Superior temporal gyrus (tissue), 1 donor: ENCODE results near the gene MSRB1.
"Not testable (repeated sequence)": the region's sequence is repeated elsewhere in the genome, so short reads cannot be mapped to it uniquely, and the experiment has no call there.

Source experiments
- DNase-seq: peaks from one replicate; pipeline ENCODE4 v3.0.0-alpha.2; 2016; ENCODE audit errors: extremely low spot score

MSRB1 gene

DNA sequence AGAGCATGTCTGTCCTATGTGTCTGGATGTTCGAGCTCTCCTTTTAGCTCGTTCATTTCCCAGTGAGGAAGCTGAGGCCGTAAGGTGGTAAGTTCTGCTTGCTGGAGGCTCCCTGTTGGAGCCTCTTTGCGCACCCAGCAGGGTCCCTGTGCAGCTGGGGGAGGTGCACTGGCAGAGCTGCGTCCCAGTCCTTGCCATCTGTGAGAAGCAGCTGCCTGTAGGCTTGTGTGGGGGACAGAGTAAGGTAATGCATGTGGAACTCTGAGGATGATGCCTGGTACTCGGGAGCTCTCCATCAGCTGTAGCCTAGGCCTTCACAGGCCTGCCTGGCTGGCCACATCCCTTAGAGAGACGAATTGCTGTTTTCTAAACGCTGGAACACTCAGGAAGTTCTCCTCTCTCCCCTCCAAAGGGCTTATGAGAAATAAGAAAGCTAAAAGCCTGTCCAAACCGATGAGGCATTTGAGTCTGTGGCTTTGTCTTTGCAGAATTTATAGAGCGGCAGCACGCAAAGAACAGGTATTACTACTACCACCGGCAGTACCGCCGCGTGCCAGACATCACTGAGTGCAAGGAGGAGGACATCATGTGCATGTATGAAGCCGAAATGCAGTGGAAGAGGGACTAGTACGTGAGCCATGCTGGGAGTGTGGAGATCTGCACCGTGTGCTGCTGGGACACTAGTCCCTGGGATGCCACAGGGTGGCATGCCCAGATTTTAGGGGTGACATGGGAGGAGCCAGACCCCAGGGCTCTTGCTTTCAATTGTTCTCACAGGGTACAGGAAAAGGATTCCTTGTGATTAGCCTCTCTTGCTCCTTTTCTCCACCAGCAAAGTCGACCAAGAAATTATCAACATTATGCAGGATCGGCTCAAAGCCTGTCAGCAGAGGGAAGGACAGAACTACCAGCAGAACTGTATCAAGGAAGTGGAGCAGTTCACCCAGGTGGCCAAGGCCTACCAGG lies 17.9 kb upstream of the MSRB1 start:
- DNase-seq, result no peak

DNA sequence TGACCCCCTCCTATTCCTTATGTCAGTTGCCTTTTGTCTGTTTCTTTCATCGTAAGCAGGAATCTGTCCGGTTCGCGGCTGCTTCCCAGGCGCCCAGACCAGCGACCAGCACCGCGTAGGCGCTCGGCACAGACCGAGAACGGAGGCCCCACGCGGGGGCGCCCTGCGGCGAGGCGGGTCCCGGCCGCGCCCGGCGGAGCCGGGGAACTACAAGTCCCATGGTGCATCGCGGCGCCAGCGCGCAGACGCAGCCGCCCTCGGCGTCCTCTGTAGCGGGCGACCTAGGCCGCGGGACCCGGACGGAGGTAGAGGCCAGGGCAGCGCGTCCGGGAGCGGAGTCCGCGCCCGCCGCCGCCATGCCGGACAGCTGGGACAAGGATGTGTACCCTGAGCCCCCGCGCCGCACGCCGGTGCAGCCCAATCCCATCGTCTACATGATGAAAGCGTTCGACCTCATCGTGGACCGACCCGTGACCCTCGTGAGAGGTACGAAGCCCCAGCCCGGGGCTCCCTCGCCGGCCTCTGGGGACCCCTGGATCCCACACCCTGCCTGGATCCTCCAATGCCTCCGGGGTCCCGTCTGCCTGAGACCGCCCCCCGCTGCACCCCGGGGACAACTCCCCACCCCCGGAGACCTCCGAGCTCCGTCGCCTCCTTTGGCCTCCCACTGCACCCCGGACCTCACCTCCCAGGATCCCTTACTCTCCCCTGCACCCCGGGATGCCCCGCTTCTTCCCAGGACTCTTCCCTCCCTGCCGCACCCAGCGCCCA lies 16.5 kb upstream of the MSRB1 start, which contains the start of gene NDUFB10:
NDUFB10 (plus strand) TSS at position 270 of the 771 bp plus-strand sequence; CDS start at position 357, 87 bp downstream.
- DNase-seq, result peak; percentile 92

DNA sequence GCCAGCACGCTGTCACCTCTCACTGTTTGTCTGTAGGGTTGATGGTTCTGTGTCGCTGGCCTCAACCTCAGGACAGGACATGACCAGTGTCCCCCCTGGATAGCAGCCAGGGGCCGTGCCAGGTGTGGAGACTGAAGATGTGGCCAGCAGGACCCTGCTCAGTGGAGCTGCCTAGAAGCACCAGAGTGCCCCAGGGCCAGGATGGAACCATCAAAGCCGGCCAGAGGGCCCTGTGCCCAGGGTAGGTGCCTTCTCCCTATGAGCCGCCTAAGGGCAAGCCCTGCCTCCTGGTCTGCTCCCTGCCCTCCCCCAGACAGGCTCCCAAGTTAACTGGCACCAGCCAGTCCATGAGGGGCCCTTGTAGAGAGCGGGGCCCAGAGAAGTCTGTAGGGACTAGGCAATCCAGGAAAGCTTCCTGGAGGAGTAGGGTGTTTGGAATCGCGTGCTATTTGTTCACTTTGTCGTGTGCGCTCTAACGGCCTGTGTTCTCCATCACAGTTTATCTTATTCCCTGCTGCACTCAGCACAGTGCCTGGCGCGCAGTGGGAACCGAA lies 15.8 kb upstream of the MSRB1 start:
- no peak for DNase-seq

DNA sequence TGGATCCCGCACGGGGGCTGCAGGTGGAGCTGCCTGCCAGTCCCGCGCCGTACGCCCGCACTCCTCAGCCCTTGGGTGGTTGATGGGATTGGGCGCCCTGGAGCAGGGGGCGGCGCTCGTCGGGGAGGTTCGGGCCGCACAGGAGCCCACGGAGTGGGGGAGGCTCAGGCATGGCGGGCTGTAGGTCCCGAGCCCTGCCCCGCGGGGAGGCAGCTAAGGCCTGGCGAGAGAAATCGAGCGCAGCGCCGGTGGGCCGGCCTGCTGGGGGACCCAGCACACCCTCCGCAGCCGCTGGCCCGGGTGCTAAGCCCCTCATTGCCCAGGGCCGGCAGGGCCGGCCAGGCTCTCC lies 15.1 kb upstream of the MSRB1 start:
- not testable (repeated sequence) for DNase-seq

DNA sequence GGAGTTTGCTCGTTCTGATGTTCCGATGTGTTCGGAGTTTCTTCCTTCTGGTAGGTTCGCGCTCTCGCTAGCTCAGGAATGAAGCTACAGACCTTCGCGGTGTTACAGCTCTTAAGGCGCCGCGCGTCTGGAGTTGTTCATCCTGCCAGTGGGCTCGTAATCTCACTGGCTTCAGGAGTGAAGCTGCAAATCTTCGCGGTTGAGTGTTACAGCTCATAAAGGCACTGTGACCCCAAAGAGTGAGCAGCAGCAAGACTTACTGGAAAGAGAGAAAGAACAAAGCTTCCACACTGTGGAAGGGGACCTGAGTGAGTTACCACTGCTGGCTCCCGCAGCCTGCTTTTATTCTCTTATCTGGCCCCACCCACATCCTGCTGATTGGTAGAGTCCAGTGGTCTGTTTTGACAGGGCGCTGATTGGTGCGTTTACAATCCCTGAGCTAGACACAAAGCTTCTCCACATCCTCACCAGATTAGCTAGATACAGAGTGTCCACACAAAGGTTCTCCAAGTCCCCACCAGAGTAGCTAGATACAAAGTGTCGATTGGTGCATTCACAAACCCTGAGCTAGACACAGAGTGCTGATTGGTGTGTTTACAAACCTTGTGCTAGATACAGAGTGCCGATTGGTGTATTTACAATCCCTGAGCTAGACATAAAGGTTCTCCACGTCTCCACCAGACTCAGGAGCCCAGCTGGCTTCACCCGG lies 14.6 kb upstream of the MSRB1 start:
- DNase-seq, result not testable (repeated sequence)

DNA sequence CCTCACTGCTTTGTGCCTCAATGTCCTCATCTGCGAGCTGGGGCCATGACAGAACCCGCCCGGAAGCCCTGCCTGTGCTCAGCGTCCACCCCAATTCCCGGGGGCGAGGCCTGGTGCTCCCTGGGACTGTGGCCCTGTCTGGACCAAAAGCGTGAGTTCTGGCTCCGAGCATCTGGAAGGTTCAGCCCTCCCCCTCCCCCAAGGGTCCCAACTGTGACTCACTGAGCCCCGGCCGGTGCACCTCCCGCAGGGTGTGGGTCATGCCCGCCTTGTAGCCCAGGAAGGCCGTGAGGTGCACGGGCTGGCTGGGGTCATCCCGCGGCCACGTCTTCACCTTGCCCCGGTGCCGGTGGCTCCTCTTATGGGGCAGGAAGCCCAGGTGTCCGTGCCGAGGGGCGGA lies 10.7 kb upstream of the MSRB1 start:
- no peak for DNase-seq

DNA sequence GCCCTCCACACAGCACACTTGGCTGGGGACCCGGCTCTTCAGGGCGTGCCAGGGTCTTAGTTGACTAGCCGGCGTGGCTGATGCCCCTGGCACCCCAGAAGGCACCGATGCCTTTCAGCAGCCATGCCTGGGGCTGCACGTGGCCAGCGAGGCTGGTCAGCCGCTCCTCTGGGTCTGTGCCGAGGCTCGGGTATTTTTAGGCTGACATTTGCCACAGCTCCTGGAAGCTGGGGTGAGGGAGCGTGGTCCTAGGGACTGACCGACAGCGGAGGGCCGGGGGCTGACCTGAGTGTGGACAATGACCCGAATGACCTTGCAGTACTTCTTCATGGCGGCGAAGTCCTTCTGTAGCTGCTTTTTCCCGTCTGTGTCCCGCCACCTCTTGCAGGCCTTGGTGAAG lies 7.6 kb upstream of the MSRB1 start:
- no peak for DNase-seq

DNA sequence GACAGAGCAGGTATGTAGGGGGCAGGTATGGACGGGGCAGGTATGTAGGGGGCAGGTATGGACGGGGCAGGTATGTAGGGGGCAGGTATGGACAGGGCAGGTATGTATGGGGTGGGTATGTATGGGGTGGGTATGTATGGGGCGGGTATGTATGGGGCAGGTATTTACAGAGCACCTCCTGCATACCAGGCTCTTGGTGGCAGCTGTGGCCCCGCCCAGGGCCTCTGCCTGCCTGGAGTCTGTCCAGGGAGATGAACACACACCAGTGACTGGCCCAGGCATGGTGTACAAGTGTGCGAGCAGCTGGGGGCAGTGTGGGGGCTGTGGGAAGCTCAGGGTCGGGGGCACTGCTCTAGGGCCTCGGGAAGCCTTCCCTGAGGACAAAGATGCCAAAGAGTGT lies 7.0 kb upstream of the MSRB1 start:
- DNase-seq, result no peak

DNA sequence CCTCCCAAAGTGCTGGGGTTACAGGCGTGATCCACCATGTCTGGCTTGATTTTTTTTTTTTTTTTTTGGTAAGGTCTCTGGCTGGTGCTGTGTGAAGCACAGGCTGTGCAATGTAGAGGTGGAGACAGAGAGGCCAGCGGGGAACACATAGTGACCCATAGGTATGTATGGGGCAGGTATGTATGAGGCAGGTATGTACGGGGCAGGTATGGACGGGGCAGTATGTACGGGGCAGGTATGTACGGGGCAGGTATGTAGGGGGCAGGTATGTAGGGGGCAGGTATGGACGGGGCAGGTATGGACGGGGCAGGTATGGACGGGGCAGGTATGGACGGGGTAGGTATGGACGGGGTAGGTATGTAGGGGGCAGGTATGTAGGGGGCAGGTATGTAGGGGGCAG lies 6.5 kb upstream of the MSRB1 start:
- no peak for DNase-seq

DNA sequence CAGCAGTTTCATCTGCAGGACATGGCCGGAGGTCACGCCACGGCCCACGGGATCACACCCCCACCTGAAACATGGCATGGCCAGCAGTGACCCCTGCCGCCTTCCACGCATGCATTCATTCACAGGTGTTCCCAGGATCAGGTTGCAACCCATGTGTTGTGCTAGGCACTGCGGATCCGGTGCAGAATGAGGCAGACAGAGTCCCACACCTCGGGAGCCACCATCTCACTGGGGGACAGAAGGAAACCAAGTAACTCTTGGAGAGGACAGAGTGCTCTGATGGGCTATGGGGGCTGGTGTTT lies 4.3 kb upstream of the MSRB1 start:
- DNase-seq, result no peak

DNA sequence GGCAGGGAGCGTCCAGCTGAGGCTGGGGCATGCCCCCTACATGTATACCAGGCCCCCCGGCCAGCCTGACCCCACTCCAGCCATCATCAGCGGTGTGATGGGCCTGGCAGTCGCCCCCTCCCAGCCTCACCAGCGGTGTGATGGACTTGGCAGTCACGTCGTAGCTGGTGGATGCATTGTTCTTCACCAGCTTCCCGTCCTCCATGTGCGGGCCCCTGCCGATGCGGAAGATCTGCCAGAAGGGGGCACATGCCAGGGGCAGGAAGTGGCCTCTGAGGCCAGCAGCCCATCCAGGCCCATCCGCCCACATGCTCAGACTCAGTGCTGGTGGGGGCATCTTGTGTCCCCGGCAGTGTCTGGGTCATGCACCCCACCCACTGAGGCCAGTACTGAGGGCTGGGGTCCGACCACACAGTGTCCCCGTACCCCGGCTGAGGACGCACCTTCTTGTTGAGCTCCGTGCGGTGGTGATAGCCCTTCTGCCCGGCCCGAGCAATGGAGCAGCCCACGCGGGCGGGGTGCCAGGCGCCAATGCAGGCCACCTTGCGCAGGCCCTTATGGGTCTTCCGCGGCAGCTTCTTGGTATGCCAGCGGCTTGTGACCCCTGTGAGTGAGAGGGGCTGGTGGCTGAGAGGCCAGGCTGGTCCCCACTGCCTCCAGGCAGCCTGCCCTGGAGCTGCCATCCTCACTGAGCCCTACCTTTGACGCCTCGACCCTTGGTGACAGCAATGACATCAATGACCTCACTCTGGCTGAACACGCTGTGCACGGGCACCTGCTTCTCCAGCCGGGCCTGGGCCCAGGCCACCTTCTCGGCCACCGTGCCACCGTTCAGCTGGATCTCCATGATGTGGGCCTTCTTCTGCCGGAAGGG lies 3.7 kb upstream of the MSRB1 start:
- no peak for DNase-seq

DNA sequence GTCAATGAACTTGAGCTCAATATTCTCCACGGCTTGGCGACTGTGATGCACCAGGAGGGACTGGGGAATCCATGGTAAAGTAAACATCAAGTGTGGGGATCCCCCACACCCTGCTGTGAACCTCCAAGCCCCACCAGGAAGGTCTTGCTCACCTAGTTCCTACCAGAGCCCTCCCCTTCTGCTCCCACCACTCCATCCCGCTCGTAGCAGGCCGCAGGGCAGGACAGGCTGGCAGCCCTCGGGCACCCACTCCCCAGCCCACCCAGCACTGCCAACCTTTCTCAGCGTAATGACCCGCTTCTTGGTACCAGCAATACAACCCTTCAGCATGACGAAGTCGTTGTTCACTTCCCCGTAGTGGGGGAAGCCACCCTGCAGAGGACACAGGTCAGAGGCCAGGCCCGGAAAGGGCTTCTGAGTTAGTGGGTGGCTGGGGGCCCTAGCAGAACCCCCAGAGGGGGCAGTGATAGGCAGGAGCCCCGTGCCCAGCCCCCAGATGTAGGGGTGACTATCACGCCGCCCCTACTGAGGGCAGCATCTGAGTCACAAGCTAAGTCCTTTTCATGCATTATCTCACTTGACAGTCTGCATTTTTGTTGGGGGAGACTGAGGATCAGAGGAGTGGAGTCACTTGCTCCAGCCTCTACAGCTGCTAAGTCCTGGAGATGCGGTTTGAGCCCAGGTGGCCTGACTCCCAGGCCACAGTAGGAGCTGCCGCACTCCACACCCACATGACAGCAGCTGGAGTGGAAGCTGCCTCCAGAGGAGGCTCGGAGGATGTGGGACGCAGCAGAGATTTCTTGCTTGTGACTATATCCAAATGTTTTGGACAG lies 2.8 kb upstream of the MSRB1 start:
- no peak for DNase-seq

DNA sequence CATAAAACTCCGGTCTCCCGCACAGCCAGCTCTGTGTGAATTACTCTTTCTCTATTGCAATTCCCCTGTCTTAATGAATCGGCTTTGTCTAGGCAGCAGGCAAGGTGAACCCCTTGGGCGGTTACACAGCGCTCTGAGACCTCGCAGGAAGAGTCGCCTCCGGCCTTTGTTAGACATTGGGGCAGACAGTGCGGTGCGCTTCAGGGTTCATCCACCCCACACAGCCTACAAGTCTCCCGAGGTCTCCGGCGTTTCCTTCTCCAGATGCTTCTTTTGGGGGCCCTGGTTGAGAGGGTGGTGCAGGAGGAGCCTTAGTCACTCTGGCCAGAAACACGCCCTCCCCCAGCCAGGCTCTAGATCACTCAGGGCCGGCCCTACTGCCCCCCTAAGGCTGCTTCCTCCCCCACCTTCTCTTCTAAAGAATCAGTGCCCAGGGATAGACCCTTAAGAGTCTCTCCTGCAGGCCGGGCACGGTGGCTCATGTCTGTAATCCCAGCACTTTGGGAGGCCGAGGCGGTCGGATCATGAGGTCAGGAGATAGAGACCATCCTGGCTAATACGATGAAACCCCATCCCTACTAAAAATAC lies 1.7 kb upstream of the MSRB1 start:
- no peak for DNase-seq

DNA sequence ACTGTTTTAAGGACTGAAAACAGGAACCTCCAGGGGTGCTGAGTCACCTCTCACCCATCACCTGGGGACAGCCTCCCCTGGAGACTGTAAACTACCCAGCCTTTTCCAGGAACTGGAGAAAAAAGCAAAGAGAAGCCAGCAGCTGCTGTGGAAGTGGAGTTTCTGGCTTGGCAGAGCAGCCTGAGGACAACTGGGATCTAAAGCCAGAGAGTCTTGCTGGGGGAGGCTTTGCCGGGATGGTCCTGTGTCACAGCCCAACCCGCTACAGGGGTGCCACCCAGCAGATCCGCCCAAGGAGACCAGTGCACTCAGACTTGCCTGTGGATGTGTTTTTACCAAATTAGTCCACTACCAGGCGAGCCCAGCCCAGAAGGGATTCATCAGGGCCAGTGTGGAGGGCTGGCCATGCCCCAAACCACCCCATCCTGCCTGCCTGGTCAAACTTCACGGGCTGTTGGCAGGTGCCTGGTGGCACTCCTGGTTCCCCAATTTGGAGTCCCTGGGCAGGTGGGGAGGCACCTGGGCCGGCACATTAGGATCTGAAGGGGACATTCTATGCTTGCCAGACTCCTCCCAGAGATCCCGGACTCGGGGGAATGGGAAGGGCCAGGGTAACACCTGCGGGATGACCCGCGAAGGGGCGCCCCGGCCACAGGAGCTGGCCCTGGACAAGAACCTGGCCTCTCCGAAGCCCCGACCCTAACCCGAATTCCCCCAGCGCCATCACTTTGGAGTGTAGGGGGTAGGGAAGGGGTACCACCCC lies 771 bp downstream of the MSRB1 start:
- no peak for DNase-seq

DNA sequence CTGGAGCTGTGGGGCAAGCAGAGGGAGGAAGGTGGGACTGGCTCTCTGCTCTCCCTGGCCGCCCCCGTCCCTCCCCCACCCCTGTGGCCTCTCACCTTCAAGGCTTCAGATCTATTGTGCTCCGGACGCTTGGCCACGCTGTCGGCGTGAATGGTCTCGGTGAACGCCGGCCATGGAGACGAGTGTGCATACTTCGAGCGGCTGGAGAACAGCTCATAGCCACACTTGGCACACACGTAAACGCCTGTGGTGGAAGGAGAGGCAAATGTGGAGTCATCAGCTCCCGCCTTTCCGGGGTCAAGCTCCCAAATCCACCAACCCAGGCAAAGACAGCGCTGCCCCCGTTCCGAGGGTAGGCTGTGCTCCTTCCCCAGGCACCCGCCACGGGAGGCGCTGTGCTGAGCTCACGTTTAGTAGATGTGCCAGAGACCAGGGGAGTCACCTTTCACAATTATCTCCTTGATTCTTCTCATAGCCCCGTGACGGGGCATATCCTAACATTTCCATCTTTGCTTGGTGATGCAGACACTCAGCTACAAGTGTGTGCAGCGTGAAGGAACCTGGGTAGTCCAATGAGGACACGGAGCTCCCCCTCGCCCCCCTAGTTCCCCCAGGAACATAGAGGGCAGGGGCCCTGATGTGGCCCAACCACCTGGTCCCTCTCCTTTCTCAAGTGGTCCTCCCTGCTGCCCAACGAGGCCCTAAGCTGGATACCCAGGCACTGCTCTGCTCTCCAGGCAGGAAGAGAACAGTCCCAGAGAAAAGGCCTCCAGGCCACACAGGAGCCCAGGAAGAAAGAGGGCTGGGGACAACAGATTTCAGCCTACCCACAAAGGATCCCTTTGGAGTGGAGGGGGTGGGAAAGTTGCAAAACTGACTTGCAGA lies 1.6 kb downstream of the MSRB1 start:
- no peak for DNase-seq

DNA sequence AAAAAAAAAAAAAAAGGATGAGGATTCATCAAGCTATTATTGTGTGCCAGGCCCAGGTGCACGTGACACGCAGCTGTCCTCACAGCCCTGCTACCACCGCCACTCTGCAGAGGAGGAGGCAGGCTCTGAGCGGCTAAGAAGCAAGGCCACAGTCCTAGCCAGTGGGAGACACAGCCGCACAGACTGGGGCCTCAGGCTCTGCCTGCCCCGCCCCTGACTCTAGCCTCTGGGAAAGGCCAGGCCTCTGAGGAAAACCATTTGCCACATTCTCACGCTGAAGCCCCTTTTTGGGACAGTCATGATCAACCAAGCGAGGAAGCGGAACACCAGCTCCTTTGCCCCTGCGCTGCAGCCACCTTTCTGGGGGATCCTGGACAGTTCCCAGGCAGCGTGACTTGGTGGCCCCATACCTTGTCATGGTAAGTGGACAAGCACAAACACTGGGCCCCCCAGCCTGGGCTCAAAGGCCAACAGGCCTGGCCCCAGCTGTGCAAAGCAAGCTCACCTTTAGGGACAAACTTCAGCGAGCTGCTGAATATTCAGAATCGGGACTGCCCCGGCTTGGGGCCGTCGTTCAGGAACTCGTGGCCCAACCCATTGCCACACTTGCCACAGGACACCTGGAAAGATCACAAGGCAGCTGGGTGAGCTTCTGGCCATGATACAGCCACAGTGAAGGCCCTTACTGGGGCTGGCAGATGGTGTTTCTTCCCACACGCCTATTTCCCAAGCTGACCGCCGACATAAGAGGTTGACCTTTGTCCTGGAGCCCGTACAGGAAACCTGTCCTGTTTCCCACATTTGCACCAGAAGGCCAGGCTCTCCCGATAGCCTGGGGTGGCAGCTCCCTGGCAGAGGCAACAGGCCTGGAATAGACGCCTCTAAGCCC lies 2.5 kb downstream of the MSRB1 start:
- no peak for DNase-seq

DNA sequence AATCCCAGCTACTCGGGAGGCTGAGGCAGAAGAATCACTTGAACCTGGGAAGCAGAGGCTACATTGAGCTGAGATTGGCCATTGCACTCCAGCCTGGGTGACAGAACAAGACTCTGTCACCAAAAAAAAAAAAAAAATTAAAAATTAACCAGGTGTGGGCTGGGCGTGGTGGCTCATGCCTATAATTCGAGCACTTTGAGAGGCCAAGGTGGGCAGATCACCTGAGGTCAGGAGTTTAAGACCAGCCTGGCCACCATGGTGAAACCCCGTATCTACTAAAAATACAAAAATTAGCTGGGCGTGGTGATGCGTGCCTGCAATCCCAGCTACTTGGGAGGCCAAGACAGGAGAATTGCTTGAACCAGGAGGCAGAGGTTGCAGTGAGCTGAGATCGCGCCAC lies 3.2 kb downstream of the MSRB1 start:
- DNase-seq, result not testable (repeated sequence)
